ENCODE measurements around the gene WNT7B.

DNA sequence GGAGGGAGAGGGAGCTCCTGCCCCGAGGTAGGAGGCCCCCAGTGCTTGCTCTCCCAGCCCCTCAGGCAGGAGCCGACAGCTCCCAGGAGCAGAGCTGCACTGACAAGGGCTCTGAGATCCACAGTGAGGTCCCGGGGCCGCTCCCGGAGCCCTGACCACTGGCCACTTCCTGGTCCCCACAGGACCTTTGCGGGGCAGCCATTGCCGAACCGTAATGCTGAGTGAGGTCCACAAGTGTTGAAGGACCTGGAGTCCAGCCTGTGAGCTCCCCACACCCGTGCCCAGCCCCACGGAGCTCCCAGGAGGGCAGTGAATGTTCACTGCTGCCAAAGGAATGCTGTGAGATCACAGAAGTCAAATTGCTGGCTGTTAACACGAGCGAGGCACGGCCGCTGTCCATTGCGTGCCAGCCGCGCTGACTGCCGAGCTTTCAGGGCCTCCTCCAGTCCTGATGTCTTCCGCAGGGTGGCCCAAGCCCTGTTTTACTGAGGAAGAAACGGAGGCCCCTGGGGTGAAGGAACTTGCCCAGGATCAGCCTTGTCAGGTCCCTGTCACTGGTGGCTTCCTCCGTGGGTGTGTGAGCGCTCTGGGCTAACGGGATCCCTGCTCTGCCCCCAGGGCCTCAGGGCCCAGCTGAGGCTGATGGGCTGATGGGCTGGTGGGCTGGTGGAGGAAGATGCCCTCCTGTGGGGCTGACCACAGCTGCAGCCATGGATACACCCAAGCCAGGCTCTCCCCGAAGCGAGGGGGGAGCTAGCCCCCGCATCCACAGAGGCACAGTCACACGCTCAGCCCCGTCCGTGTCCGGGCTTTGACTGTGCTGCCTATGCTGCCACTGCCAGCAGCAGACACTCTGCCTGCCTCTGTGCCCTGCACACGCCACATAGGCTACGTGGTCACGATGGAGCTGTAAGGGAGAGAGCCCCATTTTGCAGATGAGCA lies 70.8 kb downstream of the WNT7B start:
- TF ChIP-seq, protein P1, sequence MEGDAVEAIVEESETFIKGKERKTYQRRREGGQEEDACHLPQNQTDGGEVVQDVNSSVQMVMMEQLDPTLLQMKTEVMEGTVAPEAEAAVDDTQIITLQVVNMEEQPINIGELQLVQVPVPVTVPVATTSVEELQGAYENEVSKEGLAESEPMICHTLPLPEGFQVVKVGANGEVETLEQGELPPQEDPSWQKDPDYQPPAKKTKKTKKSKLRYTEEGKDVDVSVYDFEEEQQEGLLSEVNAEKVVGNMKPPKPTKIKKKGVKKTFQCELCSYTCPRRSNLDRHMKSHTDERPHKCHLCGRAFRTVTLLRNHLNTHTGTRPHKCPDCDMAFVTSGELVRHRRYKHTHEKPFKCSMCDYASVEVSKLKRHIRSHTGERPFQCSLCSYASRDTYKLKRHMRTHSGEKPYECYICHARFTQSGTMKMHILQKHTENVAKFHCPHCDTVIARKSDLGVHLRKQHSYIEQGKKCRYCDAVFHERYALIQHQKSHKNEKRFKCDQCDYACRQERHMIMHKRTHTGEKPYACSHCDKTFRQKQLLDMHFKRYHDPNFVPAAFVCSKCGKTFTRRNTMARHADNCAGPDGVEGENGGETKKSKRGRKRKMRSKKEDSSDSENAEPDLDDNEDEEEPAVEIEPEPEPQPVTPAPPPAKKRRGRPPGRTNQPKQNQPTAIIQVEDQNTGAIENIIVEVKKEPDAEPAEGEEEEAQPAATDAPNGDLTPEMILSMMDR (conservative IDR thresholded peaks at IDR 0.05; ENCODE audit: low read length): no peak
- no peak for TF ChIP-seq EZH2phosphoT487 (IDR thresholded peaks at IDR 0.05; ENCODE audit: borderline replicate concordance)

All from Loucy (cell line).